HG02642 (cell line): ENCODE results near the gene ESPNL.

Experiments
- ATAC-seq: cut with Tn5 transposase; IDR thresholded peaks from one replicate; pipeline ENCODE4 v1.9.1; 2021; ENCODE audit warnings: mild to moderate bottlenecking; ENCODE audit not compliant: unreplicated experiment, poor library complexity

ESPNL gene

DNA sequence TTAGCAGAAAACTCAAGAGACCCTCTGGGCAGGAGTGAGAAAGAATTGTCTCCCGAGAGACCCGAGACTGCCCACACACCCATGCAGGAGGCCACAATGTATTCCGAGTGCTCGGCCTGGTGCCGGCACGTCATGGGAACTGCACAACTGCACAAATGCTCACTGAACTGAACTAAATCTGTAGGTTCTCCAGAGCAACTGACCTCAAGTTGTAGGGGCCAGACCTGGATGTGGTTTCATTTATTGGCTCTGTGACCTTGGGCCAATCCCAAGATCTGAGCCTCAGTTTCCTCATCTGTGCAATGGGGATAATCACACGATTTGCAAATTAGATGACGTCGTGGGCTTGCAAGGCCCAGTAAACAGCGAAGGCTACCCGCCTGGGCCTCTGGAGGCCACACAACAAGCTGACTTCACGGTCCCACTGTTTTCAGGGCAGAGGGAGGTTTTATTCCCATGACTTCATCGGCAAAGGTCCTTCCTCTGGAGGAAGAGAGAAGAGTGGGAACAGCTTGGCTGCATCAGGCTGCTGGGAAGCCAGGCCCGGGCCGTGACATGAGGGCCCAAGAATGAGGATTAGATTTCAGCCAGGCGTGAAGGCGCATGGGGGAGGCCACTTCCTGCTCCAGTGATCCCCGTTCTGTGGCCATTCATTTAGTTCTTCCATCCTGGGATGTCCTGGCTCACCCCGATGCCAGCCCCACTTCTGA, 55.1 kb downstream of the ESPNL start:
- no peak for ATAC-seq

DNA sequence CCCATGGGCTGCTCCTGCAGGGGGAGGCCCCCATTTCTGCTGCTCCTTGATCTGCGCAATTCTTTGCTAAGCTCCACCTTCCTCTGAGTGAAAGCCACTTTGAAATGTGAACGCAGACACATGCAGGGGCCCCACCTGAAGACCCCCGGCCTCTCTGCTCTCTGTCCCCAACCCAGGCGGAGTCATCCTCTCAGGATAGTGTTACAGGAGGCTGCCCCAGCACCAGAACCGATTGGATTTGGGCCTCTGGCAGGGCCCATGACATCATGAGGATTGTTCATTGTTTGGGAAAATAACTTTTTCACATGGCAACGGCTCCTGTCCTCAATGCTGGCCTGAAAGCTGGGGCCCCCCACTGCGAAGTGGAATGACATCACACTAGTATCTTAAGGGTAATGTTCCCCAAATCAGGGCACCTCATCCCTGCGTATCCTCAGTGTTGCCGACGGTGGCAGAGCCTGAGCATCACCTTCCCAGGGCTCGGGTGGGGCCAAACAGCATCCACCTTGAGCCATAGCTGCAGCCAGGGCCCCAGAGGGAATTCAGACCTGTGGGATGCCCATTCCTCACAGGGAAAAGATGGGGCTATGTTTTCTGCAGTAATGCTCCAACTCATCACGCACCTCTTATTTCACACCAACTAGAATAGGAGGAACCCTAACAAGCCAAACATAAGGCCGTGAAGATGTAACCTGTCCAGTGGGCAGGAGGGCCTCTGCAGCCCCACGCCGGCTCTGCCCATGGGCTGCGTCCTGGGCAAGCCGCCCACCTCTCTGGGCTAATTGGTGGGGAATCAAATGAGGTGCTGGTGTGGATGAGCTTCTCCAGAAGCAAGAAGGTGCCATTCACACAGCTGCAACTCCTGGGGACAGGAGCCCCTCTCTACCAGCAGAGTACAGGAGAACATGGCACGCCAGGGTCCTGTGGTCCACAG, 55.9 kb downstream of the ESPNL start:
- no peak for ATAC-seq

DNA sequence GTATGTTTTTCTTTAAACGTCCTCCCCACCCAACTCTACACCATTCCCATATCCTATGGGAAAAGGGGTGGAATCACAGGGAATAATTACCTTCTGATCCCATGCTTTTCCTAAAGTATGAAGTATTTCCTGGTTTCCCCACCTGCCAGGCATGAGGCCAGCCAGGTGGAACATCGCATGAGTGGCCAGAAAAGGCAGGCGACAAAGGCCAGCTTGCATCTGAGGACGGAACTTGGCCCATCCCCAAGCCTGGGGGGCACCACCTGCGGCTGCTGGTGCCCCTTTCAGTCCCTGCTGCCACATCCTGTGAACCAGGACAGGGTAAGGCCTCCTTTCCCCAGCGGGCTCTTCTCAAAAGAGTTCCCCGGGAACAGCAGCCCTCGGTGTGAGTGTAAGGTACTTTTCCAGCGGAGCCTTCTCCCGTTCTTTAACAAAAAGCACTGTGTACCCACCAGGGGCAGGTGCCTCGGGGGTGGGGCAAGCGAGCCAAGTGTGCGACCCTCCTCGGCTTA, 57.4 kb downstream of the ESPNL start:
- ATAC-seq, result no peak

DNA sequence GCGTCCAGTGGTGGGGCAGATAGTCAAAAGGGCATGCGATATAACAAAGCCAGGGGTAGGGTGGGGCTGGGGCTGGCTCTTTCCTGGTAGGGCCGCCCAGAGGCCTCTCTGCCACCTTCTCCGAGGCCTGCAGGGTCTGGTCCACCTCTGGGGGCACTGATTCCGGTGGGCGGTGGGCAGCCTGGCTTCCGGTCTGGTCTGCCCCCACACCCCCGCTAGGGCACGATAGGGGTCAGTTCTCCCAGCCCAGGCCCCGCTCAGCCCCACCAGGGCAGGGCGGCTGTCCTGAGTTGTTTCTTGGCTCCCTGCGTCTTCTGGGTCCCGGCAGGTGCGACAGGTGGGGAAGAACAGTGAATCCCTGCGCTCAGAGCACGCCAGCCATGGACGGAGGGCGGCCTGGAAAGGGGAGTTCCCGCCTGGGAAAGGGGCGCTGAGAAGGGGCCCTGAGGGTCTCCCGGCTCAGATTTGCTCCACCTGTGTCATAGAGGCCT, 57.9 kb downstream of the ESPNL start:
- ATAC-seq, result no peak

DNA sequence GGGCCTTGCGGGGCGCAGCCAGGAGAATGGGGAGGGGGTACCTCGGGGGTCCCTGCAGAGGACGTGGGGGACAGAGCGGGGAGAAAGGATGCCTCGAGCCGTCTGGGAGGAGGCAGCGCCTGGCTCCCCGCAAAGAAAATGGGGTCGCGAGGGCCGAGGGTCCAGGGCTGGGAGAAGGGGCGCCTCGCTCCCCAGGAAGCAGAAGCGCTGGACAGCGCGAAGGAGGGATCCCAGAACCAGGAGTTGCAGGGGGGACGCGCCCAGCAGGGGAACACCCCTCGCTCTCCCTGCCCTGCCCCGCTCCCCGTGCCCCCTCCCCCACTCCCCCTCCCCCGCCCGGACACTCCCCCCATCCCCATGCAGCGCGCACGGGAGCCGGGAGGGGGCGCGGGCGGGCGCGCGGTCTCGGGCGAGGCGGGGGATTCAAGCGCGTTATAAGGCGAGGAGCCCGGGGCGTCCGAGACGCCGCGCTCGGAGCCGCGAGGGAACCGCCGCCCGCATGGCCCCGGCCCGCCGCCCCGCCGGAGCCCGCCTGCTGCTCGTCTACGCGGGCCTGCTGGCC, 58.5 kb downstream of the ESPNL start, which contains the start of gene ERFE:
Gene ERFE, plus strand, starts transcription at position 462 of the 562 bp plus-strand sequence. Its CDS starts 38 bp downstream, at position 500.
- ATAC-seq, result no peak

DNA sequence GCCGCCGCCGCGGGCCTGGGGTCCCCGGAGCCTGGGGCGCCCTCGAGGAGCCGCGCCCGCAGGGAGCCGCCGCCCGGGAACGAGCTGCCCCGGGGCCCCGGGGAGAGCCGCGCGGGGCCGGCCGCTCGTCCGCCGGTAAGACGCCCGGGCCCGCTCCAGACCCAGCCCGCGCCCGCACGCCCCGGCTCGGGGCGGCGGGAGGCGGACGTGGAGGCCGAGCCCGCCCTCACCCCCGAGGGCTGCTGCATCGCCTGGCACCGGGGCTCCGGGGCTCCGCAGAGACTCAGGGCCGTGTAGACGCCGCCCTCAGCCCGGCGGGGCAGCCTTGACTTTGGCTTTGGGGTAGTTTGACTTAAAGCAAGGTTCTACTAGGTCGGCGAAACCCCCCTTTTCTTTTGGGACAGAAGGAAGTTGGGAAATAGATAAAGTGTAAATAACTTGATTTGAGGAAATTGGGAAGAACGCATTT, 59.0 kb downstream of the ESPNL start:
- ATAC-seq, result no peak

DNA sequence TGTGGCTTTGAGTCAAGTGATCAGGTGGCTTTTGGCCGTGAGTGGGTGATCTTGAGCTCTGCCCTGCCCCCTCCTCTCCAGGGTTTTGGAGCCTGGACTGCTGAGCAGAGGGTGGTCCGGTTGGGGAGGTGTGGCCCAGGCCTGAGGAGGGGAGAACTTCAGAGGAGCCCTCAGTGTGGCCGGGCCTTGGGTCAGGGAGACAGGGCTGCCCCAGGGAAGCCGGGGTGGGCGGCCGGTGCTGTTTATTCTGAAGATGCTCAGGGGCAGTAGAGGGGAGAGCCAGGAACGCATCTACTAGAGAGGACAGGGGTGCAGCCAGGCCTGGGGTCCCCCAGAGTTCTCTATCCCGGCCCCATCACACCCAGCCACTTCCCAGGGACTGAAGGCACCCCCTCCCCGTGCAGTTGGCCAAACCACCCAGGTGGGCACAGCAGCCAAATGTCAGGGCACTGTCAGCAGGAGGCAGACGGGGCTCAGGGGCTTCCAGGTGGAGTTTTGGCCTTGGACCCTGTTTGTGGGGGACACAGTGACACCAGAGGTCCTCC, 59.6 kb downstream of the ESPNL start:
- ATAC-seq, result no peak

DNA sequence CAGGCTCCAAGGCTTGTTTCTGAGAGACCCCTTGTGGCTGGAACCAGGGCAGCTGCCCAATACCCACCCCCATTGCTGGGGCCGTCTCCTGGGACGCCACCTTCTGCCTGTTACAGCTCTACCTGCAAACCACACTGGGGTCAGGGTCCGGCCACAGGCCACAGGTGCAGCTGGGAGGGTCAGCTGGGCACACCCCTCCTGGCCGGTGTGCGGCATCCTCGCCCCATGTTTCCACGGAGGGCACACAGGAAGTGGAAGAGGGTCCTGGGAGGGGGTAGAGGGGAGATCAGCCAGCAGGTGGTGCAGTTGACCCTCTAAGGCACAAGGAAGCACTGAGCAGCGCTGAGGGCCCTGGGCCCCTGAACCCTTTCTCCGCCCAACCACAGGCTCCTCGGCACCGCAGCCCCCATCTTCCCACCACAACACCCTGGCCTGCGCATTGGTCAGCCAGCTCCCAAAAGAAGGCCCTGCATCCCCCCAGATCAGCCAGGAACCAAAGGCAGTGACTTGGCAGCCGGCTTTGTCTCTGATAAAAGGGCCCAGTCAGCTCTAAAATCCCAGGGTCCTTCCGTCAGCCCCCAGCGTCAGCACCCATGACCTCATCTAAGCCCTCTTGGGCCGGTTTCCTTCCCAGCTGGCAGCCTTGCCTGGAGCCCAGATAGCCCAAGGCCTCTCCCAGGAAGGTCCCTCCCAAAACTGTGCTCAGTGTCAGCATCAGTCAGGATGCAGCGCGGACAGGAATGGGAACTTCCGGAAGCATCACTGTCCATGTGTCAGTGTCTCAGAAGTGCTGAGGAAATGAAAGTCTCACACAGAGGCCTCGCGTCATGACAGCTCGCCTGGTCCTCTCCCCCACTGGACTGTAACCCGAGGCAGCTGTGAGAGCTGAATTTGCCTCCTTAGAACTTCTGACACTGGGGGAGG, 60.3 kb downstream of the ESPNL start:
- no peak for ATAC-seq

DNA sequence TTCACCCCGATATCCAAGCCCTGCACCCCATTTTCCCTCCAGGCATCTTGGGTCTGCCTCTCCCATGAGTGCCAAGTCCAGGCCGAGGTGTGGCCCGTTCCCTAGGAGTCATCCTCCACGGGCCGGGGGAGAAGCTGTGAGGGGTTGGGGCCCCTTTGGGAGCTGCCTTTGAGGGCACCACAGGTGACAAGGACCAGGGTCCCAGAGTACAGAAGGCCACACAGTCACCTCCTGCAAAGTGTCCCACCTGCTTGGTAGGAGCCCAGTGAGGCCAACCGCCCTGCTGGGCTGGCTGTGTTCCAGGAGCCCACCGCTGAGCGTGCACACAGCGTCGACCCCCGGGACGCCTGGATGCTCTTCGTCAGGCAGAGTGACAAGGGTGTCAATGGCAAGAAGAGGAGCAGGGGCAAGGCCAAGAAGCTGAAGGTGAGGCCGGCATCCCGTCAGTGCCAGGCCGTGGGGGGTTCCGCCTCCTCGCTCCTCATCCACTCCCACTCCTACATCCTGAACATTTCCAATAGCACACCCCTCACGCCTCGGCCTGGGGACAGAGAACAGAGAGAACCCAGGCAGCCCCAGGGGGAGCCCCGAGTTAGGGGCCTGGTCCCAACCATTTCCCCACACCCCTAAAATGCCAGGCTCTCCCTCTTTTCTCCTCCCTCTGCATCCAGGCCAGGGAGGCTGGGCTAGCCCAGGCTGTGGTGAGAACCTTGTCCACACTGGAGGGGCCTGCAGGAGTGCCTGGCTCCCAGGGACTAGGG, 61.3 kb downstream of the ESPNL start:
- ATAC-seq, result no peak

DNA sequence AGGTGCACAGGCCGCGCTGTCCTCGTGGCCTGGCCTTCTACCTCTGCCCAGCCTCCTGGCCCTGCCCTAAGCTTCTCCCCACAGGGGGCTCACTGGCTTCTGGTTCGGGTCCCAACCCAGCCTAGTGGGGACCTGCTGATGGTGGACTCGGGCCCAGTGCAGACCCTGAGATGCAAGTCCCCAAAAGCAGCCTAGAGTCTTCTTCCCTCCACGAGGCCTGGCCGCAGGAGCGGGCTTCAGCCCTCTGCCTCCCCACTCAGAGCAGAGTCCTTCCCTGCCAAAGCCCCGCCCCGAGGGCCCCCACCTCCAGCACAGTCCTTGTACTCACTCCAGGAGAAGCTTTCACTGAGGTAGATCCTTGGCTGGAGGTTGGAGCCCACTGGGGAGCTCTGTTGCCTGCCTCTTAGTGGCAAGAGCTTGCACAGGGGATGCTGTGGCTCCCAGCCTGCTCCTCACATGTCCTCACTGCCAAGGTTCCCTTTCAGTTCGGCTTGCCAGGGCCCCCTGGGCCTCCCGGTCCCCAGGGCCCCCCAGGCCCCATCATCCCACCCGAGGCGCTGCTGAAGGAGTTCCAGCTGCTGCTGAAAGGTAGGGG, 62.2 kb downstream of the ESPNL start:
- ATAC-seq, result no peak

DNA sequence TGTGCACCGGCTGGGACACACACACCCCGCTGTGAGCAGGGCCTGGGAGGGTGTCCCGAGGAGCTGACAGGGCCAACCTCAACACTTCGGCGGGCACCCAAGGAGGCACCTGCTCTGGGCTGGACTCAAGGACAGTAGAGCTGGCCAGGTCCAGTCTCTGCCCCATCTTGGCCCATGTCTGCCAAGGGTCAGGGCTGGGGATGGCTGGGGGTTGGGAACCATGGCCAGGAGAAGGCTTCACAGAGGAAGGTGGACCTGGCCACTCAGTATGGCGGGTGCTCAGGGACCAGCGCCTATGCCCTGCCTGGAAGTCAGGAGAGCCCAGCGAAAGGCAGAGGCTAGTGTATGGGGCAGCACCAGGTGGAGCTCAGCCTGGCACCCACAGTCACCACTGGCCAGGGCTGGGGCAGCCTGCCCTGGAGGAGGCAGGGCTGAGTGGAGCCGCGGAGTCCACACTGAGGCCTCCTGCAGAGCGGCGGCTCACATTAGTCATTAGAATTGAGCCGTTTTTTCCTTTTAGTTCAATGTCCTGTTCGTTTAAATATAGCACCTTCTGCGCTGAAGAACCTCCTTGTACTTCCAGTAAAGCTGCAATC, 62.8 kb downstream of the ESPNL start:
- ATAC-seq, result no peak

DNA sequence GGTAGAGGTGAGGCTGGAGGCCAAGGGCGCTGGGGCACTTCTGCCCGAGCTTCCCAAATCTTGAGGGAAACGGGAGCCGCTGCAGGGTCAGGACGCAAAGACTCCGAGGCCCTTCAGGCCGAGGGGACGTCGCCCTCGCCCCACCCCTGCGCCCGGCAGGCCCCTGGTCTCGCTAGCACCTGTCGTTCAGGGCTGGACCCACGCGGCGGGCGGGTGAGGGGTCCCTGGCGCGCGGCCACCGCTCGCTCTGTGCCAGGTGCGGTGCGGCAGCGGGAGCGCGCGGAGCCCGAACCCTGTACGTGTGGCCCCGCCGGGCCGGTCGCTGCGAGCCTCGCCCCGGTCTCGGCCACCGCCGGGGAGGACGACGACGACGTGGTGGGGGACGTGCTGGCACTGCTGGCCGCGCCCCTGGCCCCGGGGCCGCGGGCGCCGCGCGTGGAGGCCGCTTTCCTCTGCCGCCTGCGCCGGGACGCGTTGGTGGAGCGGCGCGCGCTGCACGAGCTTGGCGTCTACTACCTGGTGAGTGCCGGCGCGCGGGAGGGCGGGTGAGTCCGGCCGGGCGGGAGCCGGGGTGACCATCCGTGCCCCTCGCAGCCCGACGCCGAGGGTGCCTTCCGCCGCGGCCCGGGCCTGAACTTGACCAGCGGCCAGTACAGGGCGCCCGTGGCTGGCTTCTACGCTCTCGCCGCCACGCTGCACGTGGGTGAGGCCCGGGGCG, 63.5 kb downstream of the ESPNL start:
- no peak for ATAC-seq

DNA sequence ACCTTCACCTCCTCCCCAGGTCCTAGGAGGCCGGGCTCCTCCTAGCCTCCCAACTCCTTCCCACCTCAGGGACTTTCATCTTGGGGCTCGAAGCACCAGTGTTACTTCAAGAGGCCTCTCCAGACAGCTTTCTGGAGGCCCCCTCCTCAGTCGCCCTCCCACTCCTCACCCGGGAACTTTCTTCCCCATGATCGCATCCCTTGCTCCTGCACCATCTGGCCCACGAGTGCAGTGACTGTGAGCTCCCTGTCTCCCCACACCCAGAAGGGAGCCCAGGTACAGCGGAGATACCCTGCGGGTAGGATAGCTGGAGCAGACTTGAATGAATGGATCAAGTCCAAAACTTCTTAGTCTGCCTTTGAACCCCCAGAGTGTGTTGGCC, 64.8 kb downstream of the ESPNL start:
- no peak for ATAC-seq

DNA sequence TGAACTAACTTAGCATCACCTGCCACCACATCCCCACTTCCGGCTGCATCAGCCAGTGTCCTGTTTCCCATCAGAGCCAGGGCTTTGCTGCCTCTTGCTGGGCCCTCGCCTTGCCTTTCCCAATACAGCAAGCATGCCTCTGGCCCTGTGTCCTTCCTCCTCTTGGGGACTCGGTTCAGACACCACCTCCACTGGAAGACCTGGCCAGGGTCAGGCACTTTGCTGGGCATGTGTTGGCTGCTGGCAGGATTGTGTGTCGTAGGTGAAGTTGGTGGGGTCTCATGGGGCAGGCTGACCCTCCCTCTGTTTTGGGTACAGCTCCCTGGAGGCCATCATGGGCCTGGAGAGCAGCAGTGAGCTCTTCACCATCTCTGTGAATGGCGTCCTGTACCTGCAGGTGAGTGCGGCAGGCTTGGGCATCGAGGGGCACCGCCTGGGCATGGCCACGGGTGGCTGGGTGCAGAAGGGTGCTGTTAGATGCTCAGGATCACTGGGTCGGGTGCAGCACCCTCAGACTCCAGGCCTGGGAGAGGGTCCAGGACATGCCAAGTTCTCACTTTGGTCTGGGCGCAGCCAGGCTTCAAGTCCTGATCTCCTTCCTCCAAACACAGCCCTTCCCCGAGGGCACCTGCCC, 65.3 kb downstream of the ESPNL start:
- no peak for ATAC-seq

DNA sequence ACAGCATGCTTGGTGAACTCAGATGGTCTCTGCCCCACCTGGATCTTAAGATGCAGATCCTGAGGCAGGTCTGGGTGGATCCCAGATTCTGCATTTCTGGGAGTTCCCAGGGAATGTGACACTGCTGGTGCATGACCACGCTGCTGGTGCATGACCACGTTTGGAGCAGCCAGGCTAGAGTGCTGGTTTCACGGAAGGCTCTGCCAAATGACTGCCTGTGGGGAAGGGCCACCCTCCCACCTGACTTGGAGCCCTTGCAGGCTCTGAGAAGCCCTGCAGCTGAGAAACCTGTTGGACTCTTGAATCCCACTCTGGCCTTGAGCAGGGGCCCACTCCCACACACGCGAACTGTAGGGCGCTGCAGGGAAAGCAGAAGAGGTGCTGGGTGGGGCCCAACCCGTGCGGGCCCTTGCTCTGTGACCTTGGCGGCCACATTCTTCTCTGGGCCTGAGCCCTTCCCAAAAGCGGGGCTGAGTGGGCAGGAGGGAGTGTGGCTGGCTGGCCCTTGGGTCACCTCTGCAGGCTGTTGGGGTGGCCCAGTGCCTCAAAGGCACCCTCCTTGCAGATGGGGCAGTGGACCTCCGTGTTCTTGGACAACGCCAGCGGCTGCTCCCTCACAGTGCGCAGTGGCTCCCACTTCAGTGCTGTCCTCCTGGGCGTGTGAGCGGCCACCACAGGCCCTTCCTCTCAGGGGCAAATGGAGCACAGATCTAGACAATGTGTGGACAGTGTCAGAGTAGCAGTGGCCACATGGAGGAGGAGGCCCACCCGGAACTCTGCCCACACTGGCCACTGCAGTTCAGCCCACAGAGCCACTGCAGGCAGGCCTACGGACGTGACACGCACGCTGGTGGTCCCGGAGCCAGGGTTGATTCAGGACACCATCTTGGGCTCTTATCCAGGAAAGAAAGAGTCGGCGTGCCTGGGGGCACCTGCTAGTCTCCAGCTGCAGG, 66.5 kb downstream of the ESPNL start:
- no peak for ATAC-seq

DNA sequence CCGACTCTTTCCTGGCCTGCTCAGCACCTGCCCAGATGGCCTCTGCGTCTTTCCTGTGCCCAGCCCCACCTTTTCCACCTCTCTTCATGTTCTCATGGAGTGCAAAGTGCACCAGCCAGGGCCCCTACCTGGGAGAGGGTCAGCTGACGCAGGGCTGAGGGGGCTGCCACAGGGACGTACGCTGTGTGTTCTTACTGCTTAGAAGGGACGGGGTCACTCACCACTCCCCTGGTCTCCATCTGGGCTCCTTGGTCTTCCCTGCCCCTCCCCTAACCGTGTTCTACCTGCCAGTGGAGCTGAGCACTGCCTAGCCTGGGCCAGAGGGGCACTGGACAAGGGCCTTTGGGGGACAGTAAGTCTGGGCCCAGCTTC, 67.2 kb downstream of the ESPNL start:
- no peak for ATAC-seq
